H1 (cell line): ENCODE results near the gene SESN3. TPM values are rescaled to one million over a fixed set of nuclear protein-coding genes. Genes with fewer than 3 reads are reported as not detected.

Source experiments
- CTCF ChIA-PET: fragments of 300-600 bp; sonication (Branson Sonifier 250); formaldehyde crosslinking; loops from one replicate; lab custom pipeline; 2021; ENCODE audit not compliant: partially characterized antibody; lab: Charles Lee
- POLR2A ChIA-PET: fragments of 300-600 bp; sonication (Branson Sonifier 250); formaldehyde crosslinking; loops from one replicate; lab custom pipeline; 2021; ENCODE audit warnings: inconsistent platforms; ENCODE audit not compliant: partially characterized antibody; lab: Charles Lee
- DNase-seq, 2 experiments: peaks; one replicate each; pipeline versions ENCODE4 v3.0.0 to v3.0.0-alpha.2; 2010 to 2022; ENCODE audit warnings: low spot score in 2 of 2, low read depth in 1 of 2, mixed read lengths in 1 of 2
- FAIRE-seq: peaks from 2 replicates; lab custom pipeline; 2011; peaks lifted over from hg19 to GRCh38; lab: Jason Lieb, UNC
- H2AFZ ChIP-seq: 2 replicates; pipeline ENCODE4 v1.8.1; 2012; ENCODE audit warnings: low read length, inconsistent platforms
- H2AK5ac ChIP-seq: 2 replicates; pipeline ENCODE4 v1.6.1; 2013; ENCODE audit warnings: low read depth, low read length
- H2BK120ac ChIP-seq: replicated peaks from 2 replicates; pipeline ENCODE3; 2013; ENCODE audit warnings: low read depth, low read length, inconsistent platforms
- H2BK12ac ChIP-seq: 2 replicates; pipeline ENCODE4 v1.6.1; 2013; ENCODE audit warnings: low read depth, low read length
- H2BK15ac ChIP-seq: 2 replicates; pipeline ENCODE4 v1.6.1; 2013; ENCODE audit warnings: low read length
- H2BK20ac ChIP-seq: 2 replicates; pipeline ENCODE4 v1.6.1; 2013; ENCODE audit warnings: low read length
- H2BK5ac ChIP-seq: 2 replicates; pipeline ENCODE4 v1.6.1; 2013; ENCODE audit warnings: low read depth, low read length
- H3K14ac ChIP-seq: 2 replicates; pipeline ENCODE4 v1.6.1; 2013; ENCODE audit warnings: inconsistent platforms; ENCODE audit not compliant: insufficient read length
- H3K18ac ChIP-seq: 2 replicates; pipeline ENCODE4 v1.6.1; 2013; ENCODE audit warnings: low read length; ENCODE audit errors: extremely low read depth
- H3K23ac ChIP-seq: 2 replicates; pipeline ENCODE4 v1.6.1; 2013; ENCODE audit warnings: inconsistent platforms; ENCODE audit not compliant: insufficient read length
- H3K23me2 ChIP-seq: 2 replicates; pipeline ENCODE4 v1.6.1; 2013; ENCODE audit warnings: low read depth, low read length
- H3K27ac ChIP-seq: 2 replicates; pipeline ENCODE4 v1.6.1; 2011; ENCODE audit warnings: low read depth, low read length, inconsistent platforms
- H3K27me3 ChIP-seq, 4 experiments: replicated peaks in 1 of 4; 1 replicate in 1 of 4; 2 replicates in 3 of 4; pipeline versions ENCODE4 v1.6.1 to v1.8.1; 2011 to 2013; ENCODE audit warnings: low read length in 3 of 4, mild to moderate bottlenecking in 3 of 4, inconsistent platforms in 2 of 4, mixed read lengths in 2 of 4, moderate library complexity in 1 of 4; ENCODE audit not compliant: control insufficient read depth in 3 of 4, insufficient read depth in 3 of 4; ENCODE audit errors: extremely low read depth in 1 of 4
- H3K36me3 ChIP-seq, 4 experiments: 2 replicates each; pipeline versions ENCODE4 v1.6.1 to v1.8.1; 2011 to 2013; ENCODE audit warnings: mild to moderate bottlenecking in 4 of 4, low read length in 3 of 4, moderate library complexity in 2 of 4, control low read depth in 1 of 4, inconsistent platforms in 1 of 4; ENCODE audit not compliant: insufficient read depth in 4 of 4, control insufficient read depth in 2 of 4
- H3K4ac ChIP-seq: replicated peaks from 2 replicates; pipeline ENCODE3; 2013; ENCODE audit warnings: low read length, low read depth, mixed read lengths, inconsistent platforms; ENCODE audit not compliant: insufficient read length
- H3K4me1 ChIP-seq, 4 experiments: replicated peaks in 1 of 4; 1 replicate in 1 of 4; 2 replicates in 3 of 4; pipeline versions ENCODE4 v1.6.1 to v1.8.1; 2011 to 2013; ENCODE audit warnings: low read length in 3 of 4, inconsistent platforms in 2 of 4, mixed read lengths in 1 of 4; ENCODE audit not compliant: insufficient read depth in 4 of 4, control insufficient read depth in 3 of 4
- H3K4me2 ChIP-seq, 2 experiments: 2 replicates each; pipeline versions ENCODE4 v1.6.1 to v1.8.1; 2011 to 2013; ENCODE audit warnings: low read depth in 2 of 2, low read length in 2 of 2, control low read depth in 1 of 2, inconsistent platforms in 1 of 2, mild to moderate bottlenecking in 1 of 2; ENCODE audit not compliant: insufficient read depth in 1 of 2
- H3K4me3 ChIP-seq, 4 experiments: fragments of 200-600, 300-600 bp in 1 of 4; sonication (generic), shearing (Covaris generic), sonication (Bioruptor Twin) in 1 of 4; 2 replicates each; pipeline versions ENCODE4 v1.5.1 to v1.8.1; 2011 to 2016; ENCODE audit warnings: low read length in 4 of 4, low read depth in 3 of 4, control low read depth in 2 of 4, inconsistent platforms in 2 of 4, mild to moderate bottlenecking in 2 of 4, mixed read lengths in 1 of 4, moderate library complexity in 1 of 4; ENCODE audit not compliant: insufficient read depth in 2 of 4; ENCODE audit errors: extremely low read depth in 1 of 4
- H3K56ac ChIP-seq: replicated peaks from 2 replicates; pipeline ENCODE3; 2013; ENCODE audit warnings: low read depth, mild to moderate bottlenecking, mixed read lengths, low read length, inconsistent platforms; ENCODE audit not compliant: insufficient read length
- H3K79me1 ChIP-seq: 2 replicates; pipeline ENCODE4 v1.6.1; 2013; ENCODE audit warnings: low read depth, low read length, control low read depth
- H3K79me2 ChIP-seq, 2 experiments: 2 replicates each; pipeline versions ENCODE4 v1.6.1 to v1.8.1; 2012 to 2013; ENCODE audit warnings: low read length in 2 of 2, mild to moderate bottlenecking in 2 of 2, inconsistent platforms in 1 of 2; ENCODE audit not compliant: insufficient read depth in 2 of 2, control insufficient read depth in 1 of 2
- H3K9ac ChIP-seq, 4 experiments: replicated peaks in 1 of 4; 1 replicate in 1 of 4; 2 replicates in 3 of 4; pipeline versions ENCODE4 v1.6.1 to v1.8.1; 2011 to 2013; ENCODE audit warnings: low read depth in 3 of 4, low read length in 3 of 4, control low read depth in 2 of 4, mild to moderate bottlenecking in 2 of 4, moderate library complexity in 2 of 4, inconsistent platforms in 1 of 4; ENCODE audit errors: extremely low read depth in 1 of 4
- H3K9me3 ChIP-seq, 2 experiments: 2 replicates each; pipeline versions ENCODE4 v1.6.1 to v1.8.1; 2012 to 2013; ENCODE audit warnings: mild to moderate bottlenecking in 2 of 2, moderate library complexity in 2 of 2, control low read depth in 1 of 2, inconsistent platforms in 1 of 2, low read depth in 1 of 2, low read length in 1 of 2, mixed read lengths in 1 of 2; ENCODE audit not compliant: insufficient read depth in 2 of 2
- H4K20me1 ChIP-seq, 2 experiments: replicated peaks in 1 of 2; 2 replicates each; pipeline versions ENCODE3 to v1.8.1; 2011 to 2013; ENCODE audit warnings: inconsistent platforms in 2 of 2, low read length in 2 of 2, mild to moderate bottlenecking in 1 of 2; ENCODE audit not compliant: insufficient read depth in 2 of 2, control insufficient read depth in 1 of 2
- H4K5ac ChIP-seq: 2 replicates; pipeline ENCODE4 v1.6.1; 2013; ENCODE audit warnings: low read length, low read depth, mixed read lengths, inconsistent platforms; ENCODE audit not compliant: insufficient read length
- H4K8ac ChIP-seq: 2 replicates; pipeline ENCODE4 v1.8.0; 2013; ENCODE audit warnings: mild to moderate bottlenecking, moderate library complexity, low read length, inconsistent platforms; ENCODE audit not compliant: insufficient read depth; ENCODE audit errors: extremely low read depth
- H4K91ac ChIP-seq: replicated peaks from 2 replicates; pipeline ENCODE3; 2013; ENCODE audit warnings: low read length, mixed read lengths, inconsistent platforms; ENCODE audit not compliant: insufficient read length
- BCL11A ChIP-seq, 2 experiments: IDR thresholded peaks; one replicate each; pipeline ENCODE4 v1.6.1; 2011; ENCODE audit warnings: low read depth in 2 of 2, low read length in 2 of 2, mild to moderate bottlenecking in 2 of 2
- CBX8 ChIP-seq: fragments of 300-800, 300-1000 bp; sonication (generic); IDR thresholded peaks from 2 replicates; pipeline ENCODE4 v1.7.1; 2016; ENCODE audit warnings: low read depth, low read length, borderline replicate concordance
- EGR1 ChIP-seq: IDR thresholded peaks from 2 replicates; pipeline ENCODE4 v1.6.1; 2011; ENCODE audit warnings: low read depth, low read length, borderline replicate concordance
- NRF1 ChIP-seq: IDR thresholded peaks from 2 replicates; pipeline ENCODE4 v1.6.1; 2011; ENCODE audit warnings: mild to moderate bottlenecking, low read depth, low read length, improper control_type of control experiment
- SP1 ChIP-seq: IDR thresholded peaks from 2 replicates; pipeline ENCODE4 v1.6.1; 2011; ENCODE audit warnings: low read depth, low read length
- TAF7 ChIP-seq: optimal IDR thresholded peaks from 2 replicates; pipeline ENCODE3; 2011; ENCODE audit warnings: low read depth, mild to moderate bottlenecking, inconsistent platforms, low read length, moderate library complexity, borderline replicate concordance
- ZNF274 ChIP-seq: IDR thresholded peaks from 2 replicates; pipeline ENCODE4 v1.7.0; 2012; ENCODE audit warnings: low read length, borderline replicate concordance; ENCODE audit errors: extremely low read depth
- WGBS, 2 experiments: shearing (Covaris generic) in 1 of 2; methylation state at CpG; one replicate each; pipeline versions ENCODE4 v1.1.6 to v1.1.7; 2013 to 2015; ENCODE audit warnings: low lambda C conversion rate in 2 of 2, mixed read lengths in 2 of 2, inconsistent platforms in 1 of 2, low coverage in 1 of 2, missing lambda C conversion rate in 1 of 2; ENCODE audit not compliant: insufficient replicate concordance in 2 of 2, insufficient coverage in 1 of 2, insufficient read length in 1 of 2; ENCODE audit errors: extremely low coverage in 1 of 2, missing lambda C conversion rate in 1 of 2; 5-methylcytosine and 5-hydroxymethylcytosine counted together
- polyA plus RNA-seq, 7 experiments: library from polyadenylated mRNA; depleted of rRNA in 3 of 7; stranded (reverse) in 5 of 7; unstranded in 2 of 7; fragments of >200 nt in 5 of 7; fragments of 200-250 nt in 2 of 7; gene quantifications; 1 replicate in 5 of 7; 2 replicates in 1 of 7; 4 replicates in 1 of 7; pipeline versions ENCODE4 v1.2.1 to v1.2.3, GENCODE V29; 2011 to 2013; ENCODE audit warnings: missing spikeins in 2 of 7, mixed read lengths in 2 of 7
- total RNA-seq: library from RNA; stranded (reverse); fragmentation: NEBNext Ultra II Directional; extraction: Animal tissue kit (Norgen Biotek cat#: 25700); gene quantifications from 2 replicates; pipeline ENCODE4 v1.2.1, GENCODE V29; 2021

Gene SESN3
- total and polyA plus RNA-seq, 2 of the 8 experiments (the other 6 are each of a cell fraction or from before 2014, with no cell fraction given), result 10.2 to 31.1 TPM

DNA sequence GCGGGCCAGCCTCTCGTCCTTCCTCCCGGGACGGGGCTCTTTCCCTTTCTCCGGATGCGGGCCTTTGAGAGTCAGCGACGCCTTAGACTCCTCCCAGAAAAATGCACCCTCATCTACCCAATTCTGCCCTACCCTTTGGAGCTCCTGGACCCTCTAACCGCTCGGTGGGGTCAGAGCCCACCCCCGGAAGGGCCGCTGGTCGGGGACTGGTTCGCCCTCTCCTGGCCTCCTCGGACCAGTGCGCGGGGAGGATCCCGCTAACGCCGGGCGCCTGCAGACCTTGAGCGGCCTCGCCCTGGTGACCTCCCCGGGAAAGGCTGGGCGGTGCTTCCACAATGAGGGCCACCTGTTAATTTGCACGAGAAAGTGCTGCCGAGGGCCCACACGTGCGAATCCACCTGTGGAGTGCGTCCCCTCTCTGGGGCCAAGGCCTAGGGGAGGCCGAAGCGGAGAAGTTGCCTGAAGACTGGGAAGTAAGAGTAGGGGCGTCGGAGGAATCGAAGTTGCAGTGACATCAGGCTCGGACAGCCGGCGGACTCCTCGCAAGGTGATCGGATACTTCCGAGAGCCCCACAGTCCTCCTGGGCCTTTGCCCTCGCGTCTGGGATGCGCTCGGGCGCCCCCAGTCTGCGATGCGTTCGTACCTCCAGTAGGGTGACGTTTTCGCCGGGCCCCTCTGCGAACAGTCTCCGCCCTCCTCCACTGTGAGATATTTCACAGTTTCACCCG is 79.9 kb downstream of the SESN3 start:
- Histone ChIP-seq H3K14ac (no peak overlapping the region), H2BK12ac (peak overlapping the region; percentile 40; the same call in 1 of the 2 replicates), H4K20me1 (no peaks in the 10 kb centered on the region), H2AK5ac (no peak overlapping the region), H2BK20ac (no peak overlapping the region), H4K91ac (peak overlapping the region; percentile 85), H3K4ac (no peak overlapping the region), H3K9ac (peak overlapping the region in 3 of 4 experiments; percentile 5 to 40 (median 35); a peak in 5 of 7 replicates), H3K36me3 (no peaks in the 10 kb centered on the region), H3K9me3 (no peaks in the 10 kb centered on the region), H3K27ac (no peak overlapping the region), H3K18ac (peak overlapping the region; percentile 60; the same call in 1 of the 2 replicates), H2BK15ac (no peak overlapping the region), H3K4me3 (peak overlapping the region; percentile 38 to 73 (median 60)), H3K79me1 (no peaks in the 10 kb centered on the region), H4K5ac (peak overlapping the region; percentile 49), H2BK120ac (no peak overlapping the region), H3K27me3 (peaks cover 15 to 45% (median 36%) of the 10 kb centered on the region in 4 experiments), H4K8ac (peak overlapping the region; percentile 60; the same call in 1 of the 2 replicates), H3K56ac (no peak overlapping the region), H2AFZ (peak overlapping the region; percentile 95), H3K4me2 (peak overlapping the region; percentile 95 to 98), H3K79me2 (no peaks in the 10 kb centered on the region), H3K23ac (no peak overlapping the region), H3K23me2 (peaks cover 15% of the 10 kb centered on the region; the same call in 1 of the 2 replicates), H3K4me1 (peaks cover 3 to 5% (median 4%) of the 10 kb centered on the region in 4 experiments; a peak in 6 of 7 replicates), H2BK5ac (no peak overlapping the region)
- ChIA-PET POLR2A (interaction anchor here (0.5 to 3.7 kb wide), 4 partner anchors 70 to 639 kb away, joined by 3 to 35 read pairs (median 4); partner anchors contain the start of genes CEP57, FAM76B and SRSF8), CTCF (interaction anchor here (0.6 to 17.5 kb wide), 85 partner anchors 9 to 1274 kb away, joined by 3 to 407 read pairs (median 4); partner anchors contain the start of genes CEP57, ENDOD1, FAM76B and SESN3)
- peak; percentile 55 for FAIRE-seq
- peak; percentile 91 to 93 for DNase-seq
- WGBS, 2 experiments, result 2% methylated on average over 54 of the region's 55 CpGs; no CpG with 5 or more reads in 1 of the 2 experiments
- TF ChIP-seq ZNF274, result no peak
- TF ChIP-seq SP1, result no peak
- TF ChIP-seq BCL11A (IDR thresholded peaks at IDR 0.05; ENCODE audit: low read depth in 2 of 2, low read length in 2 of 2), result no peak
- TF ChIP-seq CBX8, result no peak
- no peak for TF ChIP-seq EGR1
- no peak for TF ChIP-seq NRF1
- no peak for TF ChIP-seq TAF7
